Osteocyte (in vitro differentiated cells): ENCODE results near the gene PTPN14. TPM values are rescaled to one million over a fixed set of nuclear protein-coding genes. Genes with fewer than 3 reads are reported as not detected.

Experiments
- DNase-seq: peaks from one replicate; pipeline ENCODE4 v3.0.0; 2021; ENCODE audit warnings: mixed read lengths; ENCODE audit not compliant: unreplicated experiment; ENCODE audit errors: extremely low spot score
- H3K27ac Mint-ChIP-seq: one replicate; pipeline ENCODE4 v1.8.0; 2021; ENCODE audit warnings: mild to moderate bottlenecking, mixed read lengths; ENCODE audit not compliant: unreplicated experiment
- H3K27me3 Mint-ChIP-seq: one replicate; pipeline ENCODE4 v1.8.0; 2021; ENCODE audit warnings: mixed read lengths; ENCODE audit not compliant: unreplicated experiment
- H3K36me3 Mint-ChIP-seq: one replicate; pipeline ENCODE4 v1.8.0; 2021; ENCODE audit warnings: mixed read lengths; ENCODE audit not compliant: unreplicated experiment
- H3K4me1 Mint-ChIP-seq: one replicate; pipeline ENCODE4 v1.8.0; 2021; ENCODE audit warnings: mixed read lengths; ENCODE audit not compliant: unreplicated experiment
- H3K4me3 Mint-ChIP-seq: one replicate; pipeline ENCODE4 v1.8.0; 2021; ENCODE audit warnings: mild to moderate bottlenecking, moderate library complexity, mixed read lengths; ENCODE audit not compliant: unreplicated experiment
- H3K9me3 Mint-ChIP-seq: one replicate; pipeline ENCODE4 v1.8.0; 2021; ENCODE audit warnings: mixed read lengths; ENCODE audit not compliant: unreplicated experiment
- total RNA-seq: library from RNA; stranded (reverse); gene quantifications from 2 replicates; pipeline ENCODE4 v1.2.1, GENCODE V29; 2021
- TF ChIP-seq, protein P1 (sequence below): fragments of 200-600 bp; sonication (generic); IDR thresholded peaks from 2 replicates; pipeline ENCODE4 v1.5.0; 2021; ENCODE audit warnings: antibody characterized with exemption, mild to moderate bottlenecking, moderate library complexity

The PTPN14 gene
- total RNA-seq, 1 donor from 2014 or later, result 140 TPM

DNA sequence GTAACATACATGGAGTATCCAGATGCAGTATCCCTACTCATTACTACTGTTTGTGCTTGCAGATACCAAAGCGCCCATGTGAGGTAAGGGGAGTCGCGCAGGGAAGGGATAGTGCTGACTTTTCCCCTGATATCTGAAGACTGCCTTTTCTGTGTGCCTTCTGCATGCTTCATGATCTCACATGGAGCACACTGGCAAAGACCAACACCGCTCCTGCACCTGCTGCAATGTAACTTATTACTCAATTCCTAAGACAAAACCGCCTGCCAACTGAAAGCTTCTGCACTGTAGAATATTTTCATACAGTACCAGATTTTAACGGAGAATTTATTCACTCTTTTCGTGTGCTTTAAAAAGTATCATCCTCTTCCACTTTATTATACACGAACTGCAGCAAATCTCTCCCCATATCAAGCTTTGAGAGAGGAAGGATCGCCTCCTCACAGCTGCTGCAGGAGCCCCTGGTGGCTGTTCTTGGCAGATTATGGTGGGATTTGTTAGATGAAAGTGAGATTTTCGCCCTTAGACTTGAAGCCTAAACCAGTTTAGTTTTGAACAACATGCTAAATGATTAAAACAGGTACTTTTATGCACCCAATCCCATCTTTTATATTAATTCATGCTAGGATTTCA lies 99.1 kb downstream of the PTPN14 start:
- TF ChIP-seq, protein P1, sequence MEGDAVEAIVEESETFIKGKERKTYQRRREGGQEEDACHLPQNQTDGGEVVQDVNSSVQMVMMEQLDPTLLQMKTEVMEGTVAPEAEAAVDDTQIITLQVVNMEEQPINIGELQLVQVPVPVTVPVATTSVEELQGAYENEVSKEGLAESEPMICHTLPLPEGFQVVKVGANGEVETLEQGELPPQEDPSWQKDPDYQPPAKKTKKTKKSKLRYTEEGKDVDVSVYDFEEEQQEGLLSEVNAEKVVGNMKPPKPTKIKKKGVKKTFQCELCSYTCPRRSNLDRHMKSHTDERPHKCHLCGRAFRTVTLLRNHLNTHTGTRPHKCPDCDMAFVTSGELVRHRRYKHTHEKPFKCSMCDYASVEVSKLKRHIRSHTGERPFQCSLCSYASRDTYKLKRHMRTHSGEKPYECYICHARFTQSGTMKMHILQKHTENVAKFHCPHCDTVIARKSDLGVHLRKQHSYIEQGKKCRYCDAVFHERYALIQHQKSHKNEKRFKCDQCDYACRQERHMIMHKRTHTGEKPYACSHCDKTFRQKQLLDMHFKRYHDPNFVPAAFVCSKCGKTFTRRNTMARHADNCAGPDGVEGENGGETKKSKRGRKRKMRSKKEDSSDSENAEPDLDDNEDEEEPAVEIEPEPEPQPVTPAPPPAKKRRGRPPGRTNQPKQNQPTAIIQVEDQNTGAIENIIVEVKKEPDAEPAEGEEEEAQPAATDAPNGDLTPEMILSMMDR, result peak; percentile 14
- Mint-ChIP-seq H3K27me3 (no peaks in the 10 kb centered on the region), H3K36me3 (peaks cover 9% of the 10 kb centered on the region), H3K4me1 (peaks cover 70% of the 10 kb centered on the region), H3K9me3 (no peaks in the 10 kb centered on the region), H3K27ac (peak overlapping the region; percentile 66), H3K4me3 (no peak overlapping the region)
- no peak for DNase-seq

DNA sequence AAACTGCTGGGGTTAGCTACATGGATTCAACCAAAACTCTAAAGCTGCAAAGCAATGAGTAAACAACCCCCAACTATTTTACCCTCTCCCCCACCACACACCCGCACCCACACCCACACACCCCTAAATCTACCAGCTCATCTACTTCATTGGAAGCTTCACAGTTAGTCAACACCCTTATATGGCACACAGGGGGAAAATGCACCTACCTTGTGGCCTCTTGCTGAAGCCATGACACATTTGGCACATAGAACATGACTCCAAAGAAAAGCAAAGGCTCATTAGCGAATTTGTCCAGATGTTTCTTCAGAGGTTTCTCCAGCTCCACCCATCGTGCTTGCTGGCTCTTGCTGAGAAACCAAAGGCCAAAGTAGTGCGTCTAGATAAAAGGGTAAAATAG lies 99.8 kb downstream of the PTPN14 start:
- no peak overlapping the region for H3K4me3 Mint-ChIP-seq
- no peaks in the 10 kb centered on the region for H3K9me3 Mint-ChIP-seq
- H3K36me3 Mint-ChIP-seq, result peaks cover 9% of the 10 kb centered on the region
- peaks cover 75% of the 10 kb centered on the region for H3K4me1 Mint-ChIP-seq
- TF ChIP-seq, protein P1, result no peak
- no peaks in the 10 kb centered on the region for H3K27me3 Mint-ChIP-seq
- no peak for DNase-seq
- no peak overlapping the region for H3K27ac Mint-ChIP-seq

DNA sequence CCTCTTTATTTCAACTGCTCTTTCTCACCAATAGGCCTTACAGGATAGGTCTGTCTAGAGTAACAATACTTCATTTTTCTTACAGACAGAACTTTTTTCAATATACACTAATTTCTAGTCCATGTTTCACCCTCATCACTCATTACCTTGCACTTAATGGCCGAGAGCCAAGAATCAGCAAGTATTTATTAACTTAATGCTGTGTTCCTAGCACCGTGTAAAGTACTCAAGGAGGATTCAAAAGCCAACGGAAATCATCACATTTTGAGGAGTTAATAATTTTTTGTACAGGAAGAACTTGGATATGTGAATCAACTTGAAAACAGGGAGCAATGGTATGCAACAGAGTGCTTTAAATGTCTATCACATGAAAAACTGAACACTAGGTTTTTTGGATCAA lies 102.0 kb downstream of the PTPN14 start:
- Mint-ChIP-seq H3K27ac (peak overlapping the region; percentile 83), H3K4me1 (peaks cover 76% of the 10 kb centered on the region), H3K36me3 (peaks cover 9% of the 10 kb centered on the region), H3K4me3 (no peak overlapping the region), H3K9me3 (no peaks in the 10 kb centered on the region), H3K27me3 (no peaks in the 10 kb centered on the region)
- TF ChIP-seq, protein P1, result no peak
- no peak for DNase-seq

DNA sequence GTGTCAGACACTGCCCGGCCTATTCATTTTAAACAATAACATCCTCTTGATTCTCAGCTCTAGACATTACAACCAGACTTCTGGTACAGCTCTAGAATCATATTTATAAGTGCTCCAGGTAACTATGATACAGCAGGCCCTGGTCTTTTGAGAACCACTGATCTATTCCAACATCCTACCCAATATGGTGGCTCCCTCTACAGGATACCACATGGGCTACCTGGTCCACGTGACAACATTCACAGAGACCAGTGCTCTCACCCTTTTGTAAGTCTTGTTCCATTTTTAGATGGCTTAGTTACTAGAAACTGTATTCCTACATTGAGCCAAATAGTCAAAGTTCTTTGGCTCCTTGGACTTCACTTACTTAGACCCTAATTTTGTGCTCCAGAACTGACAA lies 102.9 kb downstream of the PTPN14 start:
- H3K4me1 Mint-ChIP-seq, result peaks cover 78% of the 10 kb centered on the region
- TF ChIP-seq, protein P1, result no peak

DNA sequence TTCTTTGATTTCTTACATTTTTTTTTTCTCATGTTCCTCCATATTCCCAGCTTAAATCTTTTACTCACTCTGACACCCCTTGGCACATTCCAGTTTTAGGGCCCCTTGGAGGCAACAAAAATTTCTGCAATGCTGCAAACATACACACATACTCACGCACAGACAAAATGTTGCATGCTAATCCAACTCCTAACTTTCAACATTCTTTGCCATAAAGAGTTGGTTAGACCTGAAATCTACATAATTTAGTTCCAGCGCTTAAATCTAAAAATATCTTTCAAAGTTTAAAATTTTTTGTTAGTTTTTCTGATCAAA lies 103.9 kb downstream of the PTPN14 start:
- no peaks in the 10 kb centered on the region for H3K27me3 Mint-ChIP-seq
- peaks cover 13% of the 10 kb centered on the region for H3K36me3 Mint-ChIP-seq
- H3K4me1 Mint-ChIP-seq, result peaks cover 76% of the 10 kb centered on the region
- TF ChIP-seq, protein P1, result no peak
- H3K9me3 Mint-ChIP-seq, result no peaks in the 10 kb centered on the region
- peak overlapping the region; percentile 56 for H3K4me3 Mint-ChIP-seq
- peak overlapping the region; percentile 95 for H3K27ac Mint-ChIP-seq
- no peak for DNase-seq

More for the DNA sequence above, 102.9 kb downstream of the PTPN14 start:
- Mint-ChIP-seq H3K27ac (peak overlapping the region; percentile 95), H3K4me3 (no peak overlapping the region), H3K36me3 (peaks cover 9% of the 10 kb centered on the region), H3K9me3 (no peaks in the 10 kb centered on the region), H3K27me3 (no peaks in the 10 kb centered on the region)
- no peak for DNase-seq
